GM06990 (cell line): ENCODE data around the gene GOLGA3.
"Not testable (repeated sequence)": the region's sequence is repeated elsewhere in the genome, so short reads cannot be mapped to it uniquely, and the experiment has no call there.

Experiments
- DNase-seq: peaks from one replicate; pipeline ENCODE4 v3.0.0-alpha.2; 2011; ENCODE audit not compliant: insufficient read length; ENCODE audit errors: extremely low read depth
- H3K27me3 ChIP-seq: replicated peaks from 2 replicates; pipeline ENCODE4 v1.6.0; 2011; ENCODE audit warnings: low read length; ENCODE audit not compliant: control insufficient read depth, insufficient read depth
- H3K36me3 ChIP-seq: 2 replicates; pipeline ENCODE4 v1.5.1; 2011; ENCODE audit warnings: low read length; ENCODE audit not compliant: control insufficient read depth, insufficient read depth
- H3K4me3 ChIP-seq: replicated peaks from 2 replicates; pipeline ENCODE4 v1.5.1; 2011; ENCODE audit warnings: low read depth, mild to moderate bottlenecking, control low read depth, low read length
- CTCF ChIP-seq: IDR thresholded peaks from 2 replicates; pipeline ENCODE4 v1.5.1; 2011; ENCODE audit warnings: low read length, control low read depth, mild to moderate bottlenecking, inconsistent platforms; ENCODE audit not compliant: insufficient read depth, poor library complexity, severe bottlenecking

The GOLGA3 gene

GRCh38 chr12:132848521-132848920 lies 19.9 kb upstream of the GOLGA3 start:
- no peak overlapping the region for H3K4me3 ChIP-seq
- no peak for TF ChIP-seq CTCF
- H3K27me3 ChIP-seq, result no peaks in the 10 kb centered on the region
- H3K36me3 ChIP-seq, result peaks cover 40% of the 10 kb centered on the region
- no peak for DNase-seq

GRCh38 chr12:132847363-132848356 lies 19.0 kb upstream of the GOLGA3 start:
- no peak for DNase-seq
- Histone ChIP-seq H3K4me3 (no peak overlapping the region), H3K36me3 (peaks cover 37% of the 10 kb centered on the region), H3K27me3 (no peaks in the 10 kb centered on the region)
- no peak for TF ChIP-seq CTCF

- not testable (repeated sequence) for H3K27me3 ChIP-seq, H3K4me3 ChIP-seq, DNase-seq
- peaks cover 41% of the 10 kb centered on the region for H3K36me3 ChIP-seq
Observed at GRCh38 chr12:132844681-132845080, 16.0 kb upstream of the GOLGA3 start.

- H3K36me3 ChIP-seq, result peaks cover 50% of the 10 kb centered on the region
- no peak for TF ChIP-seq CTCF
- H3K4me3 ChIP-seq, result no peak overlapping the region
- no peak for DNase-seq
- no peaks in the 10 kb centered on the region for H3K27me3 ChIP-seq
Observed at GRCh38 chr12:132842449-132843045, 13.9 kb upstream of the GOLGA3 start.

GRCh38 chr12:132841151-132841550 lies 12.5 kb upstream of the GOLGA3 start:
- TF ChIP-seq CTCF, result no peak
- Histone ChIP-seq H3K27me3 (no peaks in the 10 kb centered on the region), H3K36me3 (peaks cover 44% of the 10 kb centered on the region), H3K4me3 (no peak overlapping the region)
- no peak for DNase-seq

GRCh38 chr12:132840536-132840935 lies 11.9 kb upstream of the GOLGA3 start:
- TF ChIP-seq CTCF, result no peak
- no peak for DNase-seq
- Histone ChIP-seq H3K36me3 (peaks cover 41% of the 10 kb centered on the region), H3K4me3 (no peak overlapping the region), H3K27me3 (no peaks in the 10 kb centered on the region)
